GM12892 (cell line): ENCODE measurements around the gene PYGB.

Experiments used
- POLR2AphosphoS5 ChIP-seq: IDR thresholded peaks from 2 replicates; pipeline ENCODE4 v1.6.1; 2011; ENCODE audit warnings: low read depth, low read length, control low read depth
- TAF1 ChIP-seq: IDR thresholded peaks from 2 replicates; pipeline ENCODE4 v1.6.1; 2011; ENCODE audit warnings: low read depth, mild to moderate bottlenecking, control low read depth, low read length, borderline replicate concordance

DNA sequence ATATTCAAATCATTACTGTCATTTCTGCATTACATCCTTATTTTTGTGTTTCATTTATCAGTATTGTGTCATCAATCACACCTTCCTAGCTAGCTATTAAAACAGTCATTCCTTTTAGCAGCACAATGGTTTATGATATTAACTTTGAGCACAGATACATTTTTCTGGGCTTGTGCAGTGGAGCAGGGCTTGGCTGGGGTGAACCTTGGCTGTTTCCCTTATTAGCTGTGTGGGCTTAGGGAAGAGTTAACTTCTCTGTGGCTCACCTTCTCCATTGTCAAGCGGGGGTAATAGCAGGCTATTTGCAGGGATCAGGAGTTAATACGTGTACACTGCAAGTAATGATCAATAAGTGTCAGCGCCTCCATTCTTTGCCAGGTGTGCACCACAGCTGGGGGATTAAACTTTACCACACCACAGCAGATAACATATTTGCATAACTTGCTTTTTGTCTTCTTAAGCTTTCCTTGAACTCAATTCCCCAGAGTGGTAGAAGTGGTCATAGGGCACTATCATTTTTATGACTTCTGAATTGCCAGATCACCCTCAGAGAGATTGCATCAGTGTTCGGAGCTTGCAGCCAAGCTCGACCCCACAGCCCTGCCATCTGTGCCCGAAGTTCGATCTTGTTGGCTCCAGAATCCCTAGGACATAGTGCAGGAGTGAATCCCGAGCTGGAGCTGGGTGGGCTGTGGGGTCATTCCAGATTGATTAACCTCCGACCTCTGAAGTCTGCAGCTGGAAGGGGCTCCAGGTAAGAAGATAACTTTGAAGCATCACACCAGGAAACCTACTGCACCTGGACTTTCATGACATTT lies 1.5 kb upstream of the PYGB start:
- TF ChIP-seq TAF1 = no peak
- TF ChIP-seq POLR2AphosphoS5 = no peak
